Small intestine (tissue), 7 donors: ENCODE measurements around the gene JPH4. TPM values are rescaled to one million over a fixed set of nuclear protein-coding genes. Genes with fewer than 3 reads are reported as not detected.

Source experiments
- DNase-seq, 2 donors: peaks; one replicate each; pipeline versions ENCODE4 v3.0.0 to v3.0.0-alpha.2; 2013
- FAIRE-seq: peaks from 2 replicates; lab custom pipeline; 2012; peaks lifted over from hg19 to GRCh38; lab: Jason Lieb, UNC
- H3K27ac ChIP-seq, 3 donors: one replicate each; pipeline ENCODE4 v1.5.1; 2013; ENCODE audit warnings: low read length in 2 of 3, mild to moderate bottlenecking in 2 of 3, control low read depth in 1 of 3, inconsistent platforms in 1 of 3, low read depth in 1 of 3, moderate library complexity in 1 of 3
- H3K27me3 ChIP-seq, 3 donors: one replicate each; pipeline ENCODE4 v1.6.1; 2013; ENCODE audit warnings: low read length in 3 of 3, inconsistent platforms in 1 of 3; ENCODE audit not compliant: control insufficient read depth in 3 of 3, insufficient read depth in 3 of 3
- H3K36me3 ChIP-seq, 3 donors: one replicate each; pipeline ENCODE4 v1.6.1; 2013; ENCODE audit warnings: low read length in 3 of 3, inconsistent platforms in 1 of 3, low read depth in 1 of 3, mild to moderate bottlenecking in 1 of 3, moderate library complexity in 1 of 3; ENCODE audit not compliant: control insufficient read depth in 3 of 3, insufficient read depth in 2 of 3
- H3K4me1 ChIP-seq, 3 donors: one replicate each; pipeline ENCODE4 v1.6.1; 2013; ENCODE audit warnings: low read length in 2 of 3, inconsistent platforms in 1 of 3, low read depth in 1 of 3, mild to moderate bottlenecking in 1 of 3, moderate library complexity in 1 of 3; ENCODE audit not compliant: control insufficient read depth in 3 of 3, insufficient read depth in 2 of 3
- H3K4me3 ChIP-seq, 3 donors: one replicate each; pipeline ENCODE4 v1.5.1; 2013; ENCODE audit warnings: low read length in 3 of 3, control low read depth in 1 of 3, inconsistent platforms in 1 of 3, low read depth in 1 of 3, mild to moderate bottlenecking in 1 of 3, moderate library complexity in 1 of 3
- H3K9me3 ChIP-seq, 2 donors: one replicate each; pipeline ENCODE4 v1.6.1; 2013; ENCODE audit warnings: low read depth in 1 of 2, low read length in 1 of 2; ENCODE audit not compliant: control insufficient read depth in 2 of 2, insufficient read depth in 1 of 2
- WGBS, 3 donors: extraction: QIAGEN DNeasy Blood & Tissue Kit; methylation state at CpG; one replicate each; pipeline ENCODE4 v1.1.7; 2013; 5-methylcytosine and 5-hydroxymethylcytosine counted together
- polyA plus RNA-seq, 4 donors: library from polyadenylated mRNA; stranded (reverse) in 3 of 4; unstranded in 1 of 4; fragments of 200-250 nt in 3 of 4; fragments of 120-200 nt in 1 of 4; gene quantifications; one replicate each; pipeline versions ENCODE4 v1.2.1 to v1.2.3, GENCODE V29; 2013
- donor health status: healthy with polysubstance abuse.
- donor health status: control.
- donor health status: control.
- donor health status: Bipolar disorder and iron deficiency.
- donor health status: healthy.

Gene JPH4
- polyA plus RNA-seq, 4 donors = 0.43 to 4.0 (median 1.1) TPM; not detected in 1

DNA sequence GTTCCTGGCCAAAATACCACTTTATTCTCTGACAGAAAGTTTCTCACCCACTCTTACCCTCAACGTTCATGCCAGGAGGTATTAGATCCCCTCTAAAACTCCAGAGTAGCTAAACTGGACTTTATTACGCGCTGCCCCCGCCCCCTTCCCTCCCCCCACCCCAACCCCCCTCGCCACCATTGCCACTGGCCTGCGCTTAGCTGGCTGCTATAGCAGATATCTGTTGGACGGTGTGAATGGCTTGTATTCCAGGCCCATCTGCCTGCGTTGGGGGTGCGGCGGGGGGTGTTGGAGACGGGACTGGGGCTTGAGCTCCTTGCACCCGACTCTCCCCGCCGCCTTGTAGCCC, 23.1 kb downstream of the JPH4 start:
- H3K4me1 ChIP-seq = peaks cover 0 to 32% (median 9%) of the 10 kb centered on the region in 3 donors
- WGBS, 3 donors = 2% methylated on average over 14 of the region's 14 CpGs
- H3K9me3 ChIP-seq = no peaks in the 10 kb centered on the region
- H3K27me3 ChIP-seq = peaks cover 0 to 6% (median under 1%) of the 10 kb centered on the region in 3 donors
- DNase-seq = no peak
- peak overlapping the region; percentile 64 to 95 (median 81) for H3K4me3 ChIP-seq
- no peak for FAIRE-seq
- H3K27ac ChIP-seq = peak overlapping the region in 2 of 3 donors; percentile 89 to 91
- peaks cover 0 to 22% (median 0%) of the 10 kb centered on the region in 3 donors for H3K36me3 ChIP-seq

GRCh38 chr14:23551266-23552028, 27.1 kb downstream of the JPH4 start, which contains the start of gene ZFHX2:
Gene ZFHX2, minus strand, starts transcription at chr14:23551765. Its CDS starts 16,440 bp downstream, at chr14:23535325.
- WGBS, 3 donors = 0 to 1% (median 0%) methylated on average over 45 to 49 of the region's 49 CpGs
- DNase-seq = peak; percentile 86 to 89
- no peaks in the 10 kb centered on the region for H3K9me3 ChIP-seq
- peaks cover 0 to 22% (median 4%) of the 10 kb centered on the region in 3 donors for H3K27me3 ChIP-seq
- H3K27ac ChIP-seq = peak within 1 kb of the TSS in 1 of 3 donors; percentile 62
- peaks cover 0 to 8% (median 3%) of the 10 kb centered on the region in 3 donors for H3K4me1 ChIP-seq
- peak within 1 kb of the TSS; percentile 19 to 71 (median 58) for H3K4me3 ChIP-seq
- no peaks in the 10 kb centered on the region for H3K36me3 ChIP-seq
- no peak for FAIRE-seq

GRCh38 chr14:23550812-23551265, 27.8 kb downstream of the JPH4 start:
- Histone ChIP-seq H3K9me3 (no peaks in the 10 kb centered on the region), H3K4me1 (peaks cover 0 to 8% (median 3%) of the 10 kb centered on the region in 3 donors), H3K36me3 (no peaks in the 10 kb centered on the region), H3K4me3 (peak overlapping the region; percentile 16 to 71 (median 58)), H3K27ac (peak overlapping the region in 1 of 3 donors; percentile 50), H3K27me3 (peaks cover 0 to 22% (median 4%) of the 10 kb centered on the region in 3 donors)
- FAIRE-seq (no peak), DNase-seq (no peak)
- WGBS, 3 donors = 2 to 3% (median 3%) methylated on average over 32 to 37 of the region's 37 CpGs

DNA sequence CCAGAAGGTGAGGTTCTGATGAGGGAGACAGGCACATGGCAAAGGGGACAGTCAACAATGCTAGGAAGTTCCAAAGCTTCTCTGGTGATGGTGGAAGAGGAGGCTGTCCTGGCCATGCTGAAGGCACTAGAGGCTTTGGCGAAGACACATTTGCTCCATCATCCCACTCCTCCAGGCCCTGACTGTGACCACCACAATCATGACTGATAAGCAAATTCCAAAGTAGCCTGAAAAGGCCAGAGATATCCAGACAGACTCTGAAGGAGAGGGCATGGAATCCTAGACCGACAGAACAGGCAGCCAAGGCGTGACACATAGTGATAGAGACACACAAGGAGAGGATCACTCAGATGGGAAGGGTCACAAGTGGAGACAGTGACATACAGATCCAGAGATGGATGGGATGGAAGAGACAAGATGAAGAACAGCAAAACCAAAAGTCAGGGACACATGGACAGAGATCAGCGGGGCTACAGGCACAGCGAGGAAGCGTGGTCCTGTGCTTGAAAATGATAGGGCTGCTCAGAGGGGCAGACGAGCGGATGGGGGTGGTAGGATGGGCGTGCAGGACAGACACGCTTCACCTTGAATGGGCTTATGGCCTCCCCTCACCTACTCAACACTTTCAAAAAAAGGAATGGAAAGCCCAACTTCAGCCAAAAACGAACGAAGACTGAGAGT, 28.3 kb downstream of the JPH4 start:
- Histone ChIP-seq H3K27me3 (peaks cover 0 to 22% (median 4%) of the 10 kb centered on the region in 3 donors), H3K27ac (no peak overlapping the region), H3K9me3 (no peaks in the 10 kb centered on the region), H3K4me3 (peak overlapping the region in 2 of 3 donors; percentile 58 to 71), H3K4me1 (peaks cover 0 to 9% (median 0%) of the 10 kb centered on the region in 3 donors), H3K36me3 (no peaks in the 10 kb centered on the region)
- 57 to 73% (median 61%) methylated on average over 12 of the region's 12 CpGs for WGBS, 3 donors
- no peak for FAIRE-seq
- no peak for DNase-seq

DNA sequence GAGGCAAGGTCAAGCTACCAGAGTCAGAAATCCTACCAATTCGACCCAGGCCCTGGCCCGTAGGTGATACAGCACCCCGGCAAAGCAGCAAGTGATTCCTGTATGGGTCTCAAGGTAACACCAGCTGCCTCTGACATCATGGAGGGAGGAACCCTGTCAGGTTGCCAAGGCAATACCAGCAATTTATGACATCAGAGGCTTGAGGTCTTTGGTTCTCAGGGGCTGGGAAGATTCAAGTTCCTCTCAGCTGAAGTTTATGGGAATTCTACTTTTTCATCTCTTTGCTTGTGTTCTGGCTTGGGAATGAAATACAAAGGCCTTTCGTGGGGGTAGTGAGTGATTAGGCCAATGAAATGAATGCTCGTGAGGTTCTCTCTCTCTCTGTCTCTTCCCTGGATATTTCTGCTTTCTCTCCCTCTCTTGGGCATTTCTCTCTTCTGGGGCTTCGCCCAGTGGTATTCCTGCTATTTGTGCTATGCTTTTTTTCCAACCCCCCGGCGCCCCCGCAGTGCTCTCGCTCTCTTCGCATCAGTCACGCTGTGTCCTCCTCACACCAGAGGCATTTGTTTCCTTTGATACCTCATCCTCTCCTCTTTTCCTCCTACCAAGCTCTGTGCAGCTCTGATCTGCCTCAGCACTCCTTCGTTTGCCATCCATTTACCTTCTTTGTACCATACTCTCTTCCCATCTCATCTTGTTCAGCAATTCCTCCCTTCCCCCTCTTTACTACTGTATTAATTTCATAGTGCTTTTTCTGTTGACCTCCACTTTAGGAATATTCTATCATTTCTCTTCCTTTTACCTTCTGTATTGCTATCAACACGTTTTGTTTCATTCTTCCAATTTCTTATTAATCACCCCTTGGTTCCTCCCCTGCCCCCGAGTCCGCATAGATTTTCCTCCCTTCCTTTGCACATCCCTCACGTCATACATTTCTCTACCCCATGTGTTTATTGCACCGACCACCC, 30.0 kb downstream of the JPH4 start:
- 66 to 72% (median 69%) methylated on average over 18 of the region's 18 CpGs for WGBS, 3 donors
- no peak overlapping the region for H3K4me3 ChIP-seq
- peaks cover 0 to 20% (median 0%) of the 10 kb centered on the region in 3 donors for H3K4me1 ChIP-seq
- no peaks in the 10 kb centered on the region for H3K9me3 ChIP-seq
- no peak overlapping the region for H3K27ac ChIP-seq
- no peaks in the 10 kb centered on the region for H3K36me3 ChIP-seq
- DNase-seq (no peak), FAIRE-seq (no peak)
- peaks cover 0 to 22% (median 4%) of the 10 kb centered on the region in 3 donors for H3K27me3 ChIP-seq

DNA sequence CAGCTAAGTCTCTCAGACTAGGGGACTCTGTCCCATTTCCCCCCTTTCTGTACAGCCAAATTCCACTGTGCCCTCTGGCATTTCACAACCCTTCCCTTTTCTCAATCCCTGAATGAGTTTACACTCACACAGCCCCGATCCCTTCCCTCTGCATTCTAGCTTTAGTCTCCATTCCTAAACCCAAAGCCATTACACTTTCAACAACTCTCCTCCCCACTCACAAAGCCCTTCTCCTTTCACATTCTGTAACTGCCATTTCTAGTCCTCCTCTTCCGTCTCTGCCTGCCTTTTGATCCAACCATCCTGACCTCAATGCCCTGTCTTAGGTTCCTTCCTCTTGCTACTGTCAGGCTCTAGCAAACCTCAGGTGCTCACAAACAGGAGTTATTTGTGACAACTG, 30.7 kb downstream of the JPH4 start:
- peaks cover 0 to 22% (median 4%) of the 10 kb centered on the region in 3 donors for H3K27me3 ChIP-seq
- FAIRE-seq (no peak), DNase-seq (no peak)
- no peaks in the 10 kb centered on the region for H3K36me3 ChIP-seq
- H3K4me3 ChIP-seq = no peak overlapping the region
- H3K4me1 ChIP-seq = peaks cover 0 to 20% (median 0%) of the 10 kb centered on the region in 3 donors
- no peaks in the 10 kb centered on the region for H3K9me3 ChIP-seq
- WGBS, 3 donors = 71 to 83% (median 78%) methylated on average over 2 of the region's 2 CpGs
- H3K27ac ChIP-seq = no peak overlapping the region

DNA sequence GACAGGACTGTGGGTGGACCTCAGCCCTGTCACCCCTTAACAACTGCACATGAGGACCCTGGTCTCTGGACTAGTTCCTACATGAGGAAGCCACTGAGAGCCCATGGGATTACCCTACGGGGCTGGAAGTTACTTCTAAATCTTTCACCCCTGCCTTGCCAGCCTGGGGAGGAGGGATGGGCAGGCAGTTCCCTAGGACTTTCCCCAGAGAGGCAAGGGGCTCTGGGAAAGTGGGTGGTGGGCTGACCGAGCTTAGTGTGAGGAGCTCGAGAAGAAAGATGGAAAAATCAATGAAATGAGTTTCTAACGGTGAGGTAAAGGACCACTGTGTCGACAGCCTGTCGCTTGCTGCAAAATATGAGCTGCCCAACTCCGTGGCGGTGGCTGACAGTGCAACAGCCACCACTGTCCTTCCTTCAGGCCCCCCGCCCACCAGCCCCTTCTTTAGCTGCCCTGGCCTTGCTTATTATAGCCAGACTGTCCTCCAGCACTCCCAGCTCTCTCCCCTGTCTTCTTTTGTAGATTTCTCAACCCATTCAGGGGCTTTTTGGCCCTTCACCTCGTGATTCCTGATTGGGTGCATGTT, 32.0 kb downstream of the JPH4 start:
- FAIRE-seq (no peak), DNase-seq (no peak)
- H3K9me3 ChIP-seq = no peaks in the 10 kb centered on the region
- H3K27ac ChIP-seq = no peak overlapping the region
- H3K4me3 ChIP-seq = no peak overlapping the region
- WGBS, 3 donors = 71 to 84% (median 82%) methylated on average over 10 of the region's 10 CpGs
- peaks cover 0 to 20% (median 0%) of the 10 kb centered on the region in 3 donors for H3K4me1 ChIP-seq
- no peaks in the 10 kb centered on the region for H3K36me3 ChIP-seq
- H3K27me3 ChIP-seq = peaks cover 0 to 22% (median 4%) of the 10 kb centered on the region in 3 donors
